WTC11 (cell line): ENCODE measurements around the gene PRKAB2.

Experiments
- CREM ChIP-seq: sonication (generic); formaldehyde crosslinking; IDR thresholded peaks from 2 replicates; pipeline ENCODE4 v1.8.1; 2022; ENCODE audit warnings: mild to moderate bottlenecking, missing genetic modification reagents, moderate library complexity
- CTCF ChIP-seq: fragments of 200-600 bp; IDR thresholded peaks from 2 replicates; pipeline ENCODE4 v1.8.0; 2022; ENCODE audit warnings: antibody characterized with exemption
- JUN ChIP-seq: sonication (generic); formaldehyde crosslinking; IDR thresholded peaks from 2 replicates; pipeline ENCODE4 v1.8.0; 2023; ENCODE audit warnings: mild to moderate bottlenecking, missing genetic modification reagents
- KAT7 ChIP-seq: sonication (generic); formaldehyde crosslinking; IDR thresholded peaks from 2 replicates; pipeline ENCODE4 v1.8.1; 2023; ENCODE audit warnings: missing genetic modification reagents, mild to moderate bottlenecking, borderline replicate concordance
- NFATC4 ChIP-seq: fragments of 250-450 bp; sonication (Bioruptor Pico); IDR thresholded peaks from 2 replicates; pipeline ENCODE4 v1.9.0; 2021; ENCODE audit warnings: mild to moderate bottlenecking
- NFYB ChIP-seq: sonication (generic); formaldehyde crosslinking; conservative IDR thresholded peaks from 2 replicates; pipeline ENCODE4 v1.8.0; 2022; ENCODE audit warnings: low read depth, missing genetic modification reagents
- SP1 ChIP-seq: sonication (generic); formaldehyde crosslinking; conservative IDR thresholded peaks from 2 replicates; pipeline ENCODE4 v1.8.1; 2022; ENCODE audit warnings: missing genetic modification reagents
- TEAD4 ChIP-seq: sonication (generic); formaldehyde crosslinking; IDR thresholded peaks from 2 replicates; pipeline ENCODE4 v1.8.0; 2022; ENCODE audit warnings: mild to moderate bottlenecking, missing genetic modification reagents
- ZMAT4 ChIP-seq: fragments of 250-450 bp; sonication (Bioruptor Pico); IDR thresholded peaks from 2 replicates; pipeline ENCODE4 v1.9.0; 2021; ENCODE audit warnings: mild to moderate bottlenecking
- ZNF317 ChIP-seq: sonication (generic); formaldehyde crosslinking; IDR thresholded peaks from 2 replicates; pipeline ENCODE4 v1.8.1; 2023; ENCODE audit warnings: low read depth, mild to moderate bottlenecking, moderate library complexity, missing genetic modification reagents, borderline replicate concordance
- TF ChIP-seq, protein P1 (sequence below): sonication (generic); formaldehyde crosslinking; IDR thresholded peaks from 2 replicates; pipeline ENCODE4 v1.8.1; 2022; ENCODE audit warnings: mild to moderate bottlenecking, moderate library complexity, missing genetic modification reagents

DNA sequence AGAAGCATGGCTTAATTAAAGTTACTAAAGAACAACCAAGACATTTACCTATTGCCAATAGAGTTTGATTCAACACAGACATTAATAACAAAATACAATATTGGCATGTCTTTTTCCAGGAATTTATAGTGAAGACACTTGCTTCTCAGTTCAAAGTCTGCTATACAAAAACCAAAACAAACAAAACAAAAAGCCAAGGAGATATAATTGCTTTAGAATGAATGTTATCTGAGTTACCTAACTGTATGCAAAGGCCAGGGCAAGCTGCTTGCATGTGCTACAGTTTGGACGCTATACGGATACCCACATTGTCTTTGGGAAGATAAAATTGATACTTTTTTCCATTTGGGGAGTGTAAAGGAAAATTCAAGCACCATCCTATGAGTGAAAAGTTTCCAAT lies 39.3 kb upstream of the PRKAB2 start:
- TF ChIP-seq ZNF317 (CRISPR knock-in tag) (no peak), CREM (CRISPR knock-in tag) (no peak), NFYB (CRISPR knock-in tag) (no peak), JUN (CRISPR knock-in tag) (no peak), CTCF (no peak), NFATC4 (CRISPR knock-in tag) (no peak), KAT7 (CRISPR knock-in tag) (no peak), ZMAT4 (no peak), TEAD4 (no peak), SP1 (CRISPR knock-in tag) (no peak)
- TF ChIP-seq, protein P1, sequence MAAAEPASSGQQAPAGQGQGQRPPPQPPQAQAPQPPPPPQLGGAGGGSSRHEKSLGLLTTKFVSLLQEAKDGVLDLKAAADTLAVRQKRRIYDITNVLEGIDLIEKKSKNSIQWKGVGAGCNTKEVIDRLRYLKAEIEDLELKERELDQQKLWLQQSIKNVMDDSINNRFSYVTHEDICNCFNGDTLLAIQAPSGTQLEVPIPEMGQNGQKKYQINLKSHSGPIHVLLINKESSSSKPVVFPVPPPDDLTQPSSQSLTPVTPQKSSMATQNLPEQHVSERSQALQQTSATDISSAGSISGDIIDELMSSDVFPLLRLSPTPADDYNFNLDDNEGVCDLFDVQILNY (CRISPR knock-in tag): no peak
